ENCODE data around the gene MN1.

Gene MN1

GRCh38 chr22:27765706-27766291 lies 35.8 kb downstream of the MN1 start:
- no peak for DNase-seq (ENCODE audit: low read depth)
- no peak overlapping the region for H3K4me3 ChIP-seq (ENCODE audit: low read length)
- no peak for TF ChIP-seq CTCF (IDR thresholded peaks at IDR 0.05; ENCODE audit: insufficient read depth, low read depth, low read length, missing control alignments)

GRCh38 chr22:27764722-27765236 lies 36.8 kb downstream of the MN1 start:
- no peak for TF ChIP-seq CTCF (IDR thresholded peaks at IDR 0.05; ENCODE audit: insufficient read depth, low read depth, low read length, missing control alignments)
- H3K4me3 ChIP-seq (ENCODE audit: low read length), result no peak overlapping the region
- DNase-seq (ENCODE audit: low read depth), result no peak

- H3K4me3 ChIP-seq (ENCODE audit: low read length), result no peak overlapping the region
- no peak for DNase-seq (ENCODE audit: low read depth)
- TF ChIP-seq CTCF (IDR thresholded peaks at IDR 0.05; ENCODE audit: insufficient read depth, low read depth, low read length, missing control alignments), result no peak
Measured at GRCh38 chr22:27761665-27762064, 39.9 kb downstream of the MN1 start.

- no peak overlapping the region for H3K4me3 ChIP-seq (ENCODE audit: low read length)
- no peak for DNase-seq (ENCODE audit: low read depth)
- no peak for TF ChIP-seq CTCF (IDR thresholded peaks at IDR 0.05; ENCODE audit: insufficient read depth, low read depth, low read length, missing control alignments)
Measured at GRCh38 chr22:27761000-27761399, 40.6 kb downstream of the MN1 start.

- no peak for DNase-seq (ENCODE audit: low read depth)
- no peak for TF ChIP-seq CTCF (IDR thresholded peaks at IDR 0.05; ENCODE audit: insufficient read depth, low read depth, low read length, missing control alignments)
- no peak overlapping the region for H3K4me3 ChIP-seq (ENCODE audit: low read length)
Measured at GRCh38 chr22:27760474-27760873, 41.1 kb downstream of the MN1 start.

GRCh38 chr22:27757928-27758525 lies 43.5 kb downstream of the MN1 start:
- DNase-seq (ENCODE audit: low read depth), result no peak
- TF ChIP-seq CTCF (IDR thresholded peaks at IDR 0.05; ENCODE audit: insufficient read depth, low read depth, low read length, missing control alignments), result no peak
- H3K4me3 ChIP-seq (ENCODE audit: low read length), result no peak overlapping the region

GRCh38 chr22:27756212-27756660 lies 45.3 kb downstream of the MN1 start:
- no peak for DNase-seq (ENCODE audit: low read depth)
- TF ChIP-seq CTCF (IDR thresholded peaks at IDR 0.05; ENCODE audit: insufficient read depth, low read depth, low read length, missing control alignments), result no peak

More at GRCh38 chr22:27756212-27756660, 45.3 kb downstream of the MN1 start:
- H3K4me3 ChIP-seq (ENCODE audit: low read length), result no peak overlapping the region

All from epithelial cell of esophagus (primary cell).